CD4-positive, alpha-beta T cell (primary cell): ENCODE data around the gene KRTAP10-10. TPM values are rescaled to one million over a fixed set of nuclear protein-coding genes. Genes with fewer than 3 reads are reported as not detected.

Experiments
- ATAC-seq: fragments of 200-7000 bp; cut with Tn5 transposase; one replicate; pipeline ENCODE4 v1.10.0; 2022; ENCODE audit warnings: mild to moderate bottlenecking; ENCODE audit not compliant: poor library complexity
- CTCF ChIA-PET: fragments of 350-600 bp; sonication (Branson Sonifier 250); formaldehyde crosslinking; loops from one replicate; lab custom pipeline; 2021; ENCODE audit warnings: antibody characterized with exemption, inconsistent platforms; lab: Charles Lee
- POLR2A ChIA-PET: fragments of 350-600 bp; sonication (Branson Sonifier 250); formaldehyde crosslinking; loops from one replicate; lab custom pipeline; 2021; ENCODE audit warnings: antibody characterized with exemption, inconsistent platforms; lab: Charles Lee
- DNase-seq, 14 experiments: peaks; one replicate each; pipeline ENCODE4 v3.0.0-alpha.2; 2013 to 2020; ENCODE audit warnings: mixed read lengths in 2 of 14
- H3K27ac ChIP-seq, 2 donors: one replicate each; pipeline versions ENCODE4 v1.5.1 to v1.7.0; 2013; ENCODE audit warnings: low read length in 2 of 2, low read depth in 1 of 2, mild to moderate bottlenecking in 1 of 2
- H3K27me3 ChIP-seq, 2 experiments: 1 replicate in 1 of 2; 2 replicates in 1 of 2; pipeline versions ENCODE4 v1.6.1 to v1.7.0; 2013; ENCODE audit warnings: low read length in 2 of 2, control low read depth in 1 of 2, mild to moderate bottlenecking in 1 of 2, moderate library complexity in 1 of 2; ENCODE audit not compliant: insufficient read depth in 2 of 2, control insufficient read depth in 1 of 2
- H3K36me3 ChIP-seq: one replicate; pipeline ENCODE4 v1.6.1; 2013; ENCODE audit warnings: low read length, control low read depth; ENCODE audit not compliant: insufficient read depth
- H3K4me1 ChIP-seq: one replicate; pipeline ENCODE4 v1.6.1; 2013; ENCODE audit warnings: low read length, control low read depth; ENCODE audit not compliant: insufficient read depth
- H3K4me3 ChIP-seq: one replicate; pipeline ENCODE4 v1.5.1; 2013; ENCODE audit warnings: mild to moderate bottlenecking, low read length, moderate library complexity
- H3K9me3 ChIP-seq, 2 experiments: 1 replicate in 1 of 2; 2 replicates in 1 of 2; pipeline versions ENCODE4 v1.6.1 to v1.7.0; 2013; ENCODE audit warnings: low read length in 2 of 2, mild to moderate bottlenecking in 2 of 2, control low read depth in 1 of 2, moderate library complexity in 1 of 2; ENCODE audit not compliant: control insufficient read depth in 1 of 2, insufficient read depth in 1 of 2
- H3K27ac Mint-ChIP-seq: one replicate; pipeline ENCODE4 v1.8.0; 2020; ENCODE audit warnings: mixed read lengths
- H3K27me3 Mint-ChIP-seq: one replicate; pipeline ENCODE4 v1.8.0; 2021; ENCODE audit warnings: mixed read lengths
- H3K36me3 Mint-ChIP-seq: one replicate; pipeline ENCODE4 v1.8.0; 2021; ENCODE audit warnings: low read depth, mixed read lengths
- H3K4me1 Mint-ChIP-seq: one replicate; pipeline ENCODE4 v1.8.0; 2021; ENCODE audit warnings: low read depth, mixed read lengths
- H3K4me3 Mint-ChIP-seq: one replicate; pipeline ENCODE4 v1.8.0; 2020; ENCODE audit warnings: mild to moderate bottlenecking, mixed read lengths
- H3K9me3 Mint-ChIP-seq: one replicate; pipeline ENCODE4 v1.8.0; 2020; ENCODE audit warnings: mixed read lengths
- CTCF ChIP-seq: fragments of 200-600 bp; IDR thresholded peaks from one replicate; pipeline ENCODE4 v1.8.0; 2022; ENCODE audit warnings: antibody characterized with exemption, mild to moderate bottlenecking
- intact Hi-C, 2 experiments: fragments of 100-400 bp; cut with DNase I in 1 of 2; cut with micrococcal nuclease in 1 of 2; formaldehyde crosslinking; loops; one replicate each; pipeline versions ENCODE4 v1.15.1 to v1.9.0; 2023 to 2025; cut with DNase I, micrococcal nuclease
- total RNA-seq, 174 experiments: library from RNA in 2 of 174; stranded (reverse) in 2 of 174; gene quantifications; one replicate each; pipeline ENCODE4 v1.2.3 and lab custom pipeline; 2021 to 2026

Gene KRTAP10-10
- total RNA-seq, 2 experiments from 2014 or later, result not detected

GRCh38 chr21:44653656-44654575, 16.8 kb downstream of the KRTAP10-10 start:
- intact Hi-C loops, result loop anchor here in 1 of 2 experiments (5.0 kb wide), 1 partner anchor 37 kb away; no protein-coding TSS in a partner anchor
- H3K27ac ChIP-seq, result peak overlapping the region; percentile 15 to 61
- Mint-ChIP-seq H3K27ac (peak overlapping the region; percentile 88), H3K4me3 (peak overlapping the region; percentile 71), H3K4me1 (peaks cover 47% of the 10 kb centered on the region), H3K9me3 (peaks cover 16% of the 10 kb centered on the region), H3K27me3 (no peaks in the 10 kb centered on the region), H3K36me3 (peaks cover 39% of the 10 kb centered on the region)
- peak; percentile 58 for ATAC-seq
- H3K4me3 ChIP-seq, result no peak overlapping the region
- H3K27me3 ChIP-seq, result no peaks in the 10 kb centered on the region
- DNase-seq, result peak; percentile 40 to 92 (median 63)
- CTCF ChIA-PET, result no interaction called here
- no peaks in the 10 kb centered on the region for H3K36me3 ChIP-seq
- H3K4me1 ChIP-seq, result peaks cover 53% of the 10 kb centered on the region
- no peak for TF ChIP-seq CTCF
- POLR2A ChIA-PET, result interaction anchor here (1.0 kb wide), 1 partner anchor 35 kb away, joined by 5 read pairs; no protein-coding TSS in a partner anchor
- peaks cover 14 to 39% of the 10 kb centered on the region in 2 experiments for H3K9me3 ChIP-seq

GRCh38 chr21:44654576-44655175, 17.5 kb downstream of the KRTAP10-10 start, which contains the start of gene KRTAP12-4:
TSS of gene KRTAP12-4 (minus strand) at chr21:44654659. CDS start at chr21:44654614, 45 bp downstream.
- Histone ChIP-seq H3K9me3 (peaks cover 14 to 39% of the 10 kb centered on the region in 2 experiments), H3K36me3 (no peaks in the 10 kb centered on the region), H3K27ac (peak within 1 kb of the TSS; percentile 15 to 61), H3K27me3 (no peaks in the 10 kb centered on the region), H3K4me3 (no peak within 1 kb of the TSS), H3K4me1 (peaks cover 61% of the 10 kb centered on the region)
- peaks cover 42% of the 10 kb centered on the region for H3K36me3 Mint-ChIP-seq
- peaks cover 16% of the 10 kb centered on the region for H3K9me3 Mint-ChIP-seq
- peak within 1 kb of the TSS; percentile 71 for H3K4me3 Mint-ChIP-seq
- no peaks in the 10 kb centered on the region for H3K27me3 Mint-ChIP-seq
- DNase-seq, result peak in 3 of 14 experiments; percentile 21 to 50 (median 39)
- CTCF ChIA-PET, result no interaction called here
- POLR2A ChIA-PET, result no interaction called here
- TF ChIP-seq CTCF, result no peak
- intact Hi-C loops, result loop anchor here (5.0 kb wide), 2 partner anchors 37 to 107 kb away; no protein-coding TSS in a partner anchor
- ATAC-seq, result no peak
- H3K4me1 Mint-ChIP-seq, result peaks cover 55% of the 10 kb centered on the region
- peak within 1 kb of the TSS; percentile 88 for H3K27ac Mint-ChIP-seq

GRCh38 chr21:44656868-44657267, 19.7 kb downstream of the KRTAP10-10 start:
- peak overlapping the region; percentile 43 for H3K4me3 Mint-ChIP-seq
- POLR2A ChIA-PET, result interaction anchor here (0.6 to 2.1 kb wide), 18 partner anchors 10 to 146 kb away, joined by 3 to 40 read pairs (median 4); partner anchors contain the start of genes KRTAP12-2 and TSPEAR

More at GRCh38 chr21:44656868-44657267, 19.7 kb downstream of the KRTAP10-10 start:
- no peaks in the 10 kb centered on the region for H3K36me3 ChIP-seq
- Mint-ChIP-seq H3K9me3 (peaks cover 20% of the 10 kb centered on the region), H3K27ac (peak overlapping the region; percentile 92), H3K36me3 (peaks cover 42% of the 10 kb centered on the region), H3K4me1 (peaks cover 61% of the 10 kb centered on the region), H3K27me3 (no peaks in the 10 kb centered on the region)
- ATAC-seq (no peak), DNase-seq (no peak)
- H3K4me3 ChIP-seq, result peak overlapping the region; percentile 8
- TF ChIP-seq CTCF, result no peak
- peak overlapping the region; percentile 31 to 55 for H3K27ac ChIP-seq
- CTCF ChIA-PET, result no interaction called here
- H3K27me3 ChIP-seq, result no peaks in the 10 kb centered on the region
- peaks cover 14 to 39% of the 10 kb centered on the region in 2 experiments for H3K9me3 ChIP-seq
- intact Hi-C loops, result loop anchor here in 1 of 2 experiments (2.0 to 5.0 kb wide), 3 partner anchors 36 to 110 kb away; no protein-coding TSS in a partner anchor
- peaks cover 61% of the 10 kb centered on the region for H3K4me1 ChIP-seq
